Ovary (tissue), 9 donors: ENCODE results near the gene TKFC. TPM values are rescaled to one million over a fixed set of nuclear protein-coding genes. Genes with fewer than 3 reads are reported as not detected.

Experiments used
- DNase-seq, 5 donors: peaks; one replicate each; pipeline ENCODE4 v3.0.0-alpha.2; 2019 to 2020
- H3K27ac ChIP-seq, 2 donors: fragments of 200-600 bp; one replicate each; pipeline versions ENCODE4 v1.5.1 to v1.8.0; 2019 to 2022
- H3K27me3 ChIP-seq: fragments of 200-600 bp; one replicate; pipeline ENCODE4 v1.8.0; 2022
- H3K36me3 ChIP-seq: fragments of 200-600 bp; sonication (generic); one replicate; pipeline ENCODE4 v1.5.1; 2019
- H3K4me1 ChIP-seq: one replicate; pipeline ENCODE4 v1.8.1; 2013; ENCODE audit warnings: mild to moderate bottlenecking, moderate library complexity; ENCODE audit not compliant: insufficient read depth
- H3K4me3 ChIP-seq: fragments of 200-600 bp; sonication (generic); one replicate; pipeline ENCODE4 v1.5.1; 2017
- H3K9me3 ChIP-seq, 2 donors: fragments of 200-600 bp in 1 of 2; sonication (generic) in 1 of 2; one replicate each; pipeline versions ENCODE4 v1.5.1 to v1.8.1; 2013 to 2019; ENCODE audit warnings: mild to moderate bottlenecking in 1 of 2, moderate library complexity in 1 of 2
- CTCF ChIP-seq, 3 donors: fragments of 450-650 bp in 2 of 3; fragments of 200-600 bp in 1 of 3; IDR thresholded peaks; one replicate each; pipeline versions ENCODE4 v1.5.1 to v1.8.0; 2016 to 2022; ENCODE audit warnings: antibody characterized with exemption in 3 of 3, mild to moderate bottlenecking in 1 of 3
- EP300 ChIP-seq: sonication (generic); formaldehyde crosslinking; IDR thresholded peaks from one replicate; pipeline ENCODE4 v1.6.1; 2017; ENCODE audit warnings: antibody characterized with exemption
- POLR2A ChIP-seq: fragments of 450-650 bp; IDR thresholded peaks from one replicate; pipeline ENCODE4 v1.6.1; 2017; ENCODE audit warnings: antibody characterized with exemption, mild to moderate bottlenecking, moderate library complexity
- WGBS, 3 donors: extraction: QIAGEN DNeasy Blood & Tissue Kit in 1 of 3; methylation state at CpG; one replicate each; pipeline versions ENCODE4 v1.1.5 to v1.1.7; 2013 to 2017; 5-methylcytosine and 5-hydroxymethylcytosine counted together
- intact Hi-C, 4 donors: fragments of 100-400 bp; cut with DNase I; formaldehyde crosslinking; loops; one replicate each; pipeline versions ENCODE4 v1.11.0 to v1.15.1; 2022 to 2023
- polyA plus RNA-seq, 2 donors: library from polyadenylated mRNA; stranded (reverse); fragments of 200-250 nt in 1 of 2; fragments of 350-450 nt in 1 of 2; fragmentation: Illumina TruSeq in 1 of 2; extraction: RNeasy Lipid Tissue Mini Kit (QIAGEN cat#74804) in 1 of 2; gene quantifications; one replicate each; pipeline ENCODE4 v1.2.3, GENCODE V29; 2013 to 2014
- total RNA-seq, 7 donors: library from RNA; depleted of rRNA in 2 of 7; stranded (reverse); fragments of >200 nt in 2 of 7; fragmentation: NEBNext Ultra II Directional in 3 of 7; extraction: Animal tissue kit (Norgen Biotek cat#: 25700) in 3 of 7; gene quantifications; one replicate each; pipeline versions ENCODE4 v1.1.0 to v1.2.4, GENCODE V29; 2016 to 2023
- donor health status: DM: no; HTN: no; CAD: no; lungs with moderate emphysema.
- donor health status: DM: no; HTN: no; CAD: no.
- donor health status: Bipolar disorder and iron deficiency.
- donor health status: DM: yes; HTN: yes; CAD: no.
- donor health status: DM: no; HTN: no; CAD: no.
- donor health status: DM: yes; HTN: yes; CAD: no.

TKFC gene
- total and polyA plus RNA-seq, 9 donors = 19.0 to 41.4 (median 30.4) TPM

- Histone ChIP-seq H3K27me3 (no peaks in the 10 kb centered on the region), H3K36me3 (no peaks in the 10 kb centered on the region), H3K4me3 (no peak overlapping the region), H3K9me3 (no peaks in the 10 kb centered on the region), H3K27ac (no peak overlapping the region), H3K4me1 (peaks cover 22% of the 10 kb centered on the region)
- DNase-seq = no peak
- intact Hi-C loops = no loop called here
- TF ChIP-seq POLR2A (no peak), EP300 (no peak), CTCF (IDR thresholded peaks at IDR 0.05) (no peak)
- WGBS, 3 donors = 37 to 43% (median 38%) methylated on average over 6 of the region's 6 CpGs
These were observed 34.4 kb downstream of the TKFC start for GRCh38 chr11:61367406-61367805.

- intact Hi-C loops = no loop called here
- Histone ChIP-seq H3K27ac (peak overlapping the region in 1 of 2 donors; percentile 47), H3K9me3 (no peaks in the 10 kb centered on the region), H3K27me3 (no peaks in the 10 kb centered on the region), H3K4me1 (peaks cover 22% of the 10 kb centered on the region), H3K36me3 (no peaks in the 10 kb centered on the region), H3K4me3 (no peak overlapping the region)
- 89 to 91% (median 89%) methylated on average over 7 of the region's 7 CpGs for WGBS, 3 donors
- DNase-seq = peak in 1 of 5 donors; percentile 30
- TF ChIP-seq POLR2A (no peak), CTCF (IDR thresholded peaks at IDR 0.05) (no peak), EP300 (no peak)
These were observed 35.6 kb downstream of the TKFC start for GRCh38 chr11:61368646-61369045.

GRCh38 chr11:61369372-61370348 lies 36.6 kb downstream of the TKFC start:
- H3K4me3 ChIP-seq = no peak overlapping the region
- TF ChIP-seq CTCF (IDR thresholded peaks at IDR 0.05) (no peak), POLR2A (no peak), EP300 (no peak)
- no peaks in the 10 kb centered on the region for H3K9me3 ChIP-seq
- WGBS, 3 donors = 18 to 31% (median 22%) methylated on average over 9 of the region's 9 CpGs
- peak; percentile 75 to 89 (median 84) for DNase-seq
- peaks cover 22% of the 10 kb centered on the region for H3K4me1 ChIP-seq
- no peaks in the 10 kb centered on the region for H3K27me3 ChIP-seq
- peak overlapping the region in 1 of 2 donors; percentile 66 for H3K27ac ChIP-seq
- H3K36me3 ChIP-seq = no peaks in the 10 kb centered on the region
- intact Hi-C loops = no loop called here

GRCh38 chr11:61370349-61371005 lies 37.4 kb downstream of the TKFC start:
- DNase-seq = no peak
- H3K27ac ChIP-seq = peak overlapping the region in 1 of 2 donors; percentile 66
- peaks cover 22% of the 10 kb centered on the region for H3K4me1 ChIP-seq
- intact Hi-C loops = no loop called here
- no peak for TF ChIP-seq POLR2A
- no peak for TF ChIP-seq EP300
- no peak for TF ChIP-seq CTCF (IDR thresholded peaks at IDR 0.05)
- H3K9me3 ChIP-seq = no peaks in the 10 kb centered on the region
- H3K27me3 ChIP-seq = no peaks in the 10 kb centered on the region
- no peaks in the 10 kb centered on the region for H3K36me3 ChIP-seq
- WGBS, 3 donors = 72 to 88% (median 81%) methylated on average over 8 of the region's 8 CpGs
- no peak overlapping the region for H3K4me3 ChIP-seq
